GM12875 (cell line): ENCODE measurements around the gene TIGIT.
"Not testable (repeated sequence)": the region's sequence is repeated elsewhere in the genome, so short reads cannot be mapped to it uniquely, and the experiment has no call there.

ENCODE experiments used
- H3K4me3 ChIP-seq: one replicate; pipeline ENCODE4 v1.5.1; 2011; ENCODE audit warnings: low read depth, low read length, control low read depth
- TF ChIP-seq, protein P1 (sequence below): IDR thresholded peaks from 2 replicates; pipeline ENCODE4 v1.5.1; 2011; ENCODE audit warnings: low read depth, mild to moderate bottlenecking, control low read depth, inconsistent platforms, low read length, moderate library complexity, borderline replicate concordance; ENCODE audit not compliant: insufficient read depth

The TIGIT gene

DNA sequence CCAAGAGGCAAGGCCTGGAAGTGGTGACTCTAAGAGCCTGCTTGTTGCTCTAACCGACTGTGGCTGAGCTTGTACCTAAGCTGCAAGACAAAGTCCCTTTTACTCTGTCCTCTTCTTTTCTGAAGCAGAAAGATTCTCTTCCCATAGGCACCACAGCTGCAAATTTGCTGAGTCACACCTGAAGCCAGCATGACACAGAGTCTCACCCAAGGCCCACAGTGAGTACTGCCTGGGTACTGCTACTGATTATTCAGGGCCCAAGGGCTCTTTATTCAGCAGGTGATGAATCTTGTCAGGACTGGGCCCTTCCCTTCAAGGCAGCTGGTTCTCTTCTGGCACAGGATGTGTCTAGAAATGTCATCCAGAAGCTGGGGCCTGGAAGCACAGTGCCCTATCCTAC lies 18.9 kb upstream of the TIGIT start:
- H3K4me3 ChIP-seq, result no peak overlapping the region
- TF ChIP-seq, protein P1, sequence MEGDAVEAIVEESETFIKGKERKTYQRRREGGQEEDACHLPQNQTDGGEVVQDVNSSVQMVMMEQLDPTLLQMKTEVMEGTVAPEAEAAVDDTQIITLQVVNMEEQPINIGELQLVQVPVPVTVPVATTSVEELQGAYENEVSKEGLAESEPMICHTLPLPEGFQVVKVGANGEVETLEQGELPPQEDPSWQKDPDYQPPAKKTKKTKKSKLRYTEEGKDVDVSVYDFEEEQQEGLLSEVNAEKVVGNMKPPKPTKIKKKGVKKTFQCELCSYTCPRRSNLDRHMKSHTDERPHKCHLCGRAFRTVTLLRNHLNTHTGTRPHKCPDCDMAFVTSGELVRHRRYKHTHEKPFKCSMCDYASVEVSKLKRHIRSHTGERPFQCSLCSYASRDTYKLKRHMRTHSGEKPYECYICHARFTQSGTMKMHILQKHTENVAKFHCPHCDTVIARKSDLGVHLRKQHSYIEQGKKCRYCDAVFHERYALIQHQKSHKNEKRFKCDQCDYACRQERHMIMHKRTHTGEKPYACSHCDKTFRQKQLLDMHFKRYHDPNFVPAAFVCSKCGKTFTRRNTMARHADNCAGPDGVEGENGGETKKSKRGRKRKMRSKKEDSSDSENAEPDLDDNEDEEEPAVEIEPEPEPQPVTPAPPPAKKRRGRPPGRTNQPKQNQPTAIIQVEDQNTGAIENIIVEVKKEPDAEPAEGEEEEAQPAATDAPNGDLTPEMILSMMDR, result no peak

DNA sequence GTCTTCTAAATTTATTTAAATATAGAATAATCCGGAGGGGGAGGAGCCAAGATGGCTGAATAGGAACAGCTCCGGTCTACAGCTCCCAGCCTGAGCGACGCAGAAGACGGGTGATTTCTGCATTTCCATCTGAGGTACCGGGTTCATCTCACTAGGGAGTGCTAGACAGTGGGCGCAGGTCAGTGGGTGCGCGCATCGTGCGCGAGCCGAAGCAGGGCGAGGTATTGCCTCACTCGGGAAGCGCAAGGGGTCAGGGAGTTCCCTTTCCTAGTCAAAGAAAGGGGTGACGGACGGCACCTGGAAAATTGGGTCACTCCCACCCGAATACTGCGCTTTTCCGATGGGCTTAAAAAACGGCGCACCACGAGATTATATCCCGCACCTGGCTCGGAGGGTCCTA lies 17.0 kb upstream of the TIGIT start:
- not testable (repeated sequence) for H3K4me3 ChIP-seq

DNA sequence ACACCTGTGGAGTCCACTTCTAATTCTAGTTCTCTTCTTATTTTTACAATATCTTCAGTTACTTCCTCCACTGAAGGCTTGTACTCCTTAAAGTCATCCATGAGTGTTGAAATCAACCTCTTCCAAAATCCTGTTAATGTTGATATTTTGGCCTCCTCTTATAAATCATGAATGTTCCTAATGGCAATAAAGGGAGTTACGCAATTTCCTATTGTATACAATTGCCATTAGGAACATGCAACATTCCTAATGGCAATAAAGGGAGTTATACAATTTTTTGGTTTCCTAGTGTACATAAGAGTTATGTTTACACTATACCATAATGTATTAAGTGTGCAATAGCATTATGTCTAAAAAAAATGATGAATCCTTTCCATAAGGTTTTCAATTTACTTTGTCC lies 9.2 kb upstream of the TIGIT start:
- H3K4me3 ChIP-seq, result no peak overlapping the region
- TF ChIP-seq, protein P1, result no peak

DNA sequence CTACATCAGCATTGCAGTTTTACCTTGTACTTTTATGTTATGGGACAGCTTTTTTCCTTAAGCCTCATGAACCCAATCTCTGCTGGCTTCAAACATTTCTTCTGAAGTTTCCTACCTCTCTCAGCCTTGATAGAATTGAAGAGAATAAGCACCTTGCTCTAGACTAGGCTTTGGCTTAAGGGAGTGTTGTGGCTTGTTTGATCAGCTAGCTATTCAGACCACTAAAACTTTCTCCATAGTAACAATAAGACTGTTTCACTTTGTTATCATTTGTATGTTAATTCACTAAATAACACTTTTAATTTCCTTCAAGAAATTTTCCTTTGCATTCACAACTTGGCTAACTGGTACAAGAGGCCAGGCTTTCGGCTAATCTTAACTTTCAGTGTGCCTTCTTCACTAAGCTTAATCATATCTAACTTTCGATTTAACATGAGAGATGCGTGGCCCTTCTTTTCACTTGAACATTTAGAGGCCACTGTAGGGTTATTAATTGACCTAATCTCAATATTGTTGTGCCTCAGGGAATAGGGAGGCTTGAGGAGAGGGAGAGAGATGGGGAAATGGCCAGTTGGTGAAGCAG lies 8.1 kb upstream of the TIGIT start:
- no peak overlapping the region for H3K4me3 ChIP-seq
- TF ChIP-seq, protein P1, result no peak

DNA sequence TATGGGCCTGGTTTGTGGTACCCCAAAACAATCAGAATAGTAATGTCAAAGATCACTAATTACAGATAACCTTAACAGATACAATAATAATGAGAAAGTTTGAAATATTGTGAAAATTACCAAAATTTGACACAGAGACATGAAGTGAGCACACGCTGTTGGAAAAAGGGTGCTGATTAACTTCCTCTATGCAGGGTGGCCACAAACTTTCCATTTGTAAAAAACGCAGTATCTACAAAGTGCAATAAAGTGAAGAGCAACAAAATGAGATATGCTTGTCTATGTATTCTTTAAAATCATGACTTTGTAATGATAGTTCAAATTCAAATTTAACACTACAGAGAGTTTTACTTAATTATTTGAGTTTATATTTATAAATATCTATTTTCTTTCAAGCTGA lies 7.6 kb upstream of the TIGIT start:
- H3K4me3 ChIP-seq, result no peak overlapping the region
- TF ChIP-seq, protein P1, result no peak

DNA sequence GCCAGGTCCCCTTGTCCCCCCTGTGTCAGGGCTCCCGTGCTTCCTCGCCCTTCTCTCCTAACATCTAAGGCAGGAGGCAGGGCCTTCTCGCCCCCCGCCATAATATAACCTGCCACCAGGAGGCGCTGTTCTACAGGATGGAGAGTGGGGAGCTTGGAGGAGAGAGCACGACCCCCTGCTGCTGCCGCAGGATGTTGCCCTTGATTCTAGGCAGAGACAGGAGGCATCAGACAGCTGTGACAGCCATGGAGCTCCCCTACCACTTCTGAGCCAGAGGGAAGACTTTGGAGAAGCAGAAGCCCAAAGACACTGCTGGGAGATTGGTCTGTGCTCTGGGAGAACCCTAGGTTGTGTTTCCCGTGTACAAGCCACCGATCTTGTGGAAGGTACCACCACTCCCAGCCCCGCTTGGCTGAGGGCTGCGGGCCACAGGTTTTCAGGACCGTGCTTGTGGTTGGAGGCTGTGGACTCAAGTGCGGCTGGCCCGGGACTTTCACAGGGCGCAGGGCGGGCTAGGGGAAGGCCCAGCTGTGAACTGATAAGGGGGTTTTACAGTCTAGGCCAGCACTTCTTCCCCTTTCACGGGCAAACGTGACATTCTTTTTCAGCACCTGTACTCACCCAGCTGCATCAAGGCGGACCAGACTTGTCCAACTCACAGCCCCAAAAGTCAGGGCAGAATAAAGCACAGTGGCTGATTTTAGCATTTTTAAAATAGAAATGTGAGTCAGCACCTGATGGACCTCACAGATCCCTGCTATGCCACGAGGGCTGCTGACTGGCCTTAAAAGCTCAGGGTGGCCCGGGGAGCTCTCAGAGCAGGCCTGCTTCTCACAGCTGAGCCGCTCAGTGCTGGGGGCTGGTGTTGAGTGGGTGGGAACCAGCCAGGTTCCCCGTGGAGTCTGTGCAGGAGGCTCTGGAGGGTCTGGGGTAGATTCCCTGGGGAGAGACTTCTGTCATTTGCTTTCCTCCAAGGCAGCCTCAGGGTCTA lies 2.6 kb upstream of the TIGIT start:
- TF ChIP-seq, protein P1, result peak; percentile 89
- no peak overlapping the region for H3K4me3 ChIP-seq

DNA sequence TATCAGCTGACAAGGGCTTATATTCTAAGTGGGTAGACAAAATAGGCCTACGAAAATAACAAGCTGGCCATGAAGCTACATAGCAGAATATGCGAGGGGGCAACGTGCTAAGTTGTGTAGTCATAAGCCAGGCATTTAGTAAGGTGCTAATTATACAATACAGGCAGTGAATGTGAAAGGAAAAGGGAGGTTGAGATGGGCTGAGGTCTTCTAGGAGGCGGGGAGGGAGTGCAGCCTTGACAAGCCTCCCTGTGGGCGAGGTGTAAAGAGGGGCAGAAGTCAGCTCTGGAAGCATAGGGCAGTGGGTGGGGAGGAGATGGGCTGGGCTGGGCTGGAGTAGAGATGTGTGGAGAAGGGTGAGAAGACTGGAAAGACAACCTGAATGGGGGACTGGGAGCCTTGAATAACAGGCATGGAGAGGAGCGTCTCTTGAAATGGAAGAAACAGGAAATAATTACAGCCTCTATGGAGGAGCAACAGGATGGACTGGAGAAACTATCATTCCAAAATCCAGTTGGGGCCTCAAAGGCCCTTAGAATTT lies 1.2 kb downstream of the TIGIT start:
- H3K4me3 ChIP-seq, result no peak overlapping the region
- TF ChIP-seq, protein P1, result no peak
